Measurements from ENCODE around the gene LAMB4.

The LAMB4 gene

GRCh38 chr7:107978815-107979408 lies 151.2 kb downstream of the LAMB4 start:
- in situ Hi-C loops (cut with HindIII; ENCODE audit: low sequenced_read_pairs) = no loop called here

GRCh38 chr7:107977048-107977447 lies 153.1 kb downstream of the LAMB4 start:
- in situ Hi-C loops (cut with HindIII; ENCODE audit: low sequenced_read_pairs) = no loop called here

- in situ Hi-C loops (cut with HindIII; ENCODE audit: low sequenced_read_pairs) = no loop called here
Measured at GRCh38 chr7:107976620-107977019, 153.5 kb downstream of the LAMB4 start.

- in situ Hi-C loops (cut with HindIII; ENCODE audit: low sequenced_read_pairs) = no loop called here
Measured at GRCh38 chr7:107975394-107976013, 154.7 kb downstream of the LAMB4 start.

GRCh38 chr7:107973861-107974260 lies 156.3 kb downstream of the LAMB4 start:
- in situ Hi-C loops (cut with HindIII; ENCODE audit: low sequenced_read_pairs) = no loop called here

Data from endothelial cell of hepatic sinusoid (primary cell).